ENCODE results near the gene BCAS1.
"Not testable (repeated sequence)": the region's sequence is repeated elsewhere in the genome, so short reads cannot be mapped to it uniquely, and the experiment has no call there.

The BCAS1 gene

DNA sequence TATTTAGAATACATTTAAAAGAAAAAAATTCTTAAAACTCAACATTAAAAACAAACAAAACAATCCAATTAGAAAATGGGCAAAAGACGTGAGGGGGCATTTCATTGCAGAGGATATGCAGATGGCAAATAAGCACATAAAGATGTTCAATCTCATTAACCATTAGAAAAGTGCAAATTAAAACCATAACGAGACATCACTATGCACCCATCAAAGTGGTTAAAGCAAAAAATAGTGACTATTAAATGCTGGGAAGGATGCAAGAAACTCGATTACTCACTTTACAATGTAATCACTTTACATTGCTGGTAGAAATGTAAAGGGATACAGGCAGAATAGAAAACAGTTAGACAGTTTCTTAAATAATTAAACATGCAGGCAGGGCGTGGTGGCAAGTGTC is 59.0 kb downstream of the BCAS1 start:
- Histone ChIP-seq H2AFZ (ENCODE audit: low read length) (no peak overlapping the region), H3F3A (ENCODE audit: insufficient read depth, low read length) (no peaks in the 10 kb centered on the region), H3K79me2 (ENCODE audit: low read length) (no peaks in the 10 kb centered on the region), H3K27me3 (replicated peaks; ENCODE audit: insufficient read depth, low read length) (no peaks in the 10 kb centered on the region), H4K20me1 (ENCODE audit: insufficient read depth, low read length) (no peaks in the 10 kb centered on the region), H3K36me3 (replicated peaks; ENCODE audit: insufficient read depth, low read length) (no peaks in the 10 kb centered on the region), H3K27ac (ENCODE audit: low read length) (no peak overlapping the region), H3K9ac (ENCODE audit: low read length) (no peak overlapping the region), H3K4me3 (ENCODE audit: low read length) (no peak overlapping the region), H3K4me2 (ENCODE audit: low read depth, low read length) (no peak overlapping the region), H3K4me1 (ENCODE audit: low read length) (peaks cover 10% of the 10 kb centered on the region; the same call in 1 of the 2 replicates), H3K9me3 (replicated peaks; ENCODE audit: insufficient read depth, low read length) (no peaks in the 10 kb centered on the region), H3K9me2 (replicated peaks; ENCODE audit: insufficient read depth, low read length) (no peaks in the 10 kb centered on the region)
- DNase-seq: no peak
- no peak for TF ChIP-seq EZH2 (optimal IDR thresholded peaks at IDR 0.05; ENCODE audit: low read depth, low read length)
- TF ChIP-seq, protein P1, sequence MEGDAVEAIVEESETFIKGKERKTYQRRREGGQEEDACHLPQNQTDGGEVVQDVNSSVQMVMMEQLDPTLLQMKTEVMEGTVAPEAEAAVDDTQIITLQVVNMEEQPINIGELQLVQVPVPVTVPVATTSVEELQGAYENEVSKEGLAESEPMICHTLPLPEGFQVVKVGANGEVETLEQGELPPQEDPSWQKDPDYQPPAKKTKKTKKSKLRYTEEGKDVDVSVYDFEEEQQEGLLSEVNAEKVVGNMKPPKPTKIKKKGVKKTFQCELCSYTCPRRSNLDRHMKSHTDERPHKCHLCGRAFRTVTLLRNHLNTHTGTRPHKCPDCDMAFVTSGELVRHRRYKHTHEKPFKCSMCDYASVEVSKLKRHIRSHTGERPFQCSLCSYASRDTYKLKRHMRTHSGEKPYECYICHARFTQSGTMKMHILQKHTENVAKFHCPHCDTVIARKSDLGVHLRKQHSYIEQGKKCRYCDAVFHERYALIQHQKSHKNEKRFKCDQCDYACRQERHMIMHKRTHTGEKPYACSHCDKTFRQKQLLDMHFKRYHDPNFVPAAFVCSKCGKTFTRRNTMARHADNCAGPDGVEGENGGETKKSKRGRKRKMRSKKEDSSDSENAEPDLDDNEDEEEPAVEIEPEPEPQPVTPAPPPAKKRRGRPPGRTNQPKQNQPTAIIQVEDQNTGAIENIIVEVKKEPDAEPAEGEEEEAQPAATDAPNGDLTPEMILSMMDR (IDR thresholded peaks at IDR 0.05; ENCODE audit: low read length): no peak
- TF ChIP-seq EZH2phosphoT487 (IDR thresholded peaks at IDR 0.05; ENCODE audit: low read length): no peak

DNA sequence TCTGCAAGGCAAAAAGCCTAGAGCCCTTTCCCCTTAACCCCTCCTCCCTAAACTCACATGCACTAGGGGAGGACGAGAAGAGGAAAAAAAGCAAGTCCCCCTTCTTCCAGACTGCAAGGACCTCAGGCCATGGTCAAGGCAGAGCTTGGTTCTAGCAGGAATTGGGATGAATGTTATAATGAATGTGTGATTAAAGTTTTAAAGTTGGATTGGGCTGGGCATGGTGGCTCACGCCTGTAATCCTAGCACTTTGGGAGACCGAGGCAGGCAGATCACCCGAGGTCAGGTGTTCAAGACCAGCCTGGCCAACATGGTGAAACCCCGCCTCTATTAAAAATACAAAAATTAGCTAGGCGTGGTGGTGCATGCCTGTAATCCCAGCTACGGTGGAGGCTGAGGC is 64.2 kb downstream of the BCAS1 start:
- not testable (repeated sequence) for H3K27me3 ChIP-seq (replicated peaks; ENCODE audit: insufficient read depth, low read length); H3K4me3 ChIP-seq (ENCODE audit: low read length); H3K36me3 ChIP-seq (replicated peaks; ENCODE audit: insufficient read depth, low read length)

DNA sequence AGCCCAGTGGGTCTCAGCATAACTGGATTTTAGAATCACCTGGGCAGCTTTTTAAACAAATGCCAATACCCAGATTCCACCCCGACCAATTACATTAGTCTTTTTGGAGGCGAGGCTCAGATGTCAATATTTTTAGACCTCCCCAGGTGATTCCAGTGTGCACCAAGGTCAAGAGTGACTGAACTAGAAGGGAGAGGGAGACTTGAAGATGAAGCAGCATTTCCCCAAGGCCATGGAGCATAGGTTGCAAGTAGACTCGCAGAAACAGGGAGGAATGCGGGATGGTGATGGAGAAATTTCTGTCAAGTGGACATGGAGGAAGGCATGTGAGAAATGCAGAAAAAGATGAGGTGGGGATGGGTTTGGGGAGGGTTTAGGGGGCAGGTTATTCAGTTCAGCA is 64.9 kb downstream of the BCAS1 start:
- H3K9me3 ChIP-seq (replicated peaks; ENCODE audit: insufficient read depth, low read length): no peaks in the 10 kb centered on the region
- H3K4me1 ChIP-seq (ENCODE audit: low read length): peaks cover 27% of the 10 kb centered on the region
- H3K79me2 ChIP-seq (ENCODE audit: low read length): no peaks in the 10 kb centered on the region
- peak overlapping the region; percentile 88; the same call in 1 of the 2 replicates for H3K27ac ChIP-seq (ENCODE audit: low read length)
- no peaks in the 10 kb centered on the region for H3K27me3 ChIP-seq (replicated peaks; ENCODE audit: insufficient read depth, low read length)
- no peak for DNase-seq
- H3K4me2 ChIP-seq (ENCODE audit: low read depth, low read length): no peak overlapping the region; the same call in 1 of the 2 replicates
- no peak overlapping the region for H2AFZ ChIP-seq (ENCODE audit: low read length)
- TF ChIP-seq, protein P1 (IDR thresholded peaks at IDR 0.05; ENCODE audit: low read length): no peak
- TF ChIP-seq EZH2 (optimal IDR thresholded peaks at IDR 0.05; ENCODE audit: low read depth, low read length): no peak
- TF ChIP-seq EZH2phosphoT487 (IDR thresholded peaks at IDR 0.05; ENCODE audit: low read length): no peak
- no peaks in the 10 kb centered on the region for H3K36me3 ChIP-seq (replicated peaks; ENCODE audit: insufficient read depth, low read length)
- H3K4me3 ChIP-seq (ENCODE audit: low read length): no peak overlapping the region
- H3K9ac ChIP-seq (ENCODE audit: low read length): no peak overlapping the region
- H3K9me2 ChIP-seq (replicated peaks; ENCODE audit: insufficient read depth, low read length): no peaks in the 10 kb centered on the region
- H4K20me1 ChIP-seq (ENCODE audit: insufficient read depth, low read length): no peaks in the 10 kb centered on the region
- H3F3A ChIP-seq (ENCODE audit: insufficient read depth, low read length): peaks cover 12% of the 10 kb centered on the region

More for the DNA sequence above, 64.2 kb downstream of the BCAS1 start:
- H3K27ac ChIP-seq (ENCODE audit: low read length); H2AFZ ChIP-seq (ENCODE audit: low read length); H3K4me2 ChIP-seq (ENCODE audit: low read depth, low read length); DNase-seq; H3K9me3 ChIP-seq (replicated peaks; ENCODE audit: insufficient read depth, low read length); H3K79me2 ChIP-seq (ENCODE audit: low read length); H4K20me1 ChIP-seq (ENCODE audit: insufficient read depth, low read length); H3K9me2 ChIP-seq (replicated peaks; ENCODE audit: insufficient read depth, low read length); H3K9ac ChIP-seq (ENCODE audit: low read length): not testable (repeated sequence)
- H3K4me1 ChIP-seq (ENCODE audit: low read length): peaks cover 27% of the 10 kb centered on the region
- H3F3A ChIP-seq (ENCODE audit: insufficient read depth, low read length): peaks cover 12% of the 10 kb centered on the region

DNA sequence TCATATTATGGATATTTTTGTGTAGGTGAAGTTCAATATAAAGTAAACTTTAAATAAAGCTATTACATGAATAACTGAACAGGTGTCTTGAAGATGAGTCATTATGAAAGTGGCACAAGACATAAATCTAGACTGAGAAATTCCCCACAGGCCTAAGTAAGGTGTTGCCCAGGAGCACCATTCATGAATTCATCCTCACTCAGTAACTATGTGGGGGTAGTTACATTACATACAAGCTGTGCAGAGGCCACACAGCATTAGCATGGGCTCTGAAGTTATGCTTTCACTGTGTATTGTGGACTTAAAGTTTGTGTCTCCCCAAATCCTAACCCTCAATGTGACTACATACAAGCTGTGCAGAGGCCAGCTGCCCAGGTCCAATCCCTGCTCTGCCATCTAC is 65.9 kb downstream of the BCAS1 start:
- Histone ChIP-seq H3K4me1 (ENCODE audit: low read length) (peaks cover 27% of the 10 kb centered on the region), H3K27ac (ENCODE audit: low read length) (peak overlapping the region; percentile 88), H3K9me3 (replicated peaks; ENCODE audit: insufficient read depth, low read length) (no peaks in the 10 kb centered on the region), H2AFZ (ENCODE audit: low read length) (no peak overlapping the region), H3F3A (ENCODE audit: insufficient read depth, low read length) (peaks cover 12% of the 10 kb centered on the region), H3K4me3 (ENCODE audit: low read length) (0 out of 2 replicates have a peak overlapping the region, but pooled peaks have one; percentile 1), H3K36me3 (replicated peaks; ENCODE audit: insufficient read depth, low read length) (no peaks in the 10 kb centered on the region), H4K20me1 (ENCODE audit: insufficient read depth, low read length) (no peaks in the 10 kb centered on the region), H3K9me2 (replicated peaks; ENCODE audit: insufficient read depth, low read length) (no peaks in the 10 kb centered on the region), H3K27me3 (replicated peaks; ENCODE audit: insufficient read depth, low read length) (no peaks in the 10 kb centered on the region), H3K79me2 (ENCODE audit: low read length) (no peaks in the 10 kb centered on the region), H3K4me2 (ENCODE audit: low read depth, low read length) (peak overlapping the region; percentile 36), H3K9ac (ENCODE audit: low read length) (peak overlapping the region; percentile 42)
- peak; percentile 89 for DNase-seq
- TF ChIP-seq, protein P1 (IDR thresholded peaks at IDR 0.05; ENCODE audit: low read length): no peak
